COLO668 (cell line): ENCODE data around the gene PTPRN2.

Experiments used
- DNase-seq: peaks from one replicate; lab custom pipeline; 2025; ENCODE audit not compliant: unreplicated experiment; lab: John Stamatoyannopoulos, UW

Gene PTPRN2

DNA sequence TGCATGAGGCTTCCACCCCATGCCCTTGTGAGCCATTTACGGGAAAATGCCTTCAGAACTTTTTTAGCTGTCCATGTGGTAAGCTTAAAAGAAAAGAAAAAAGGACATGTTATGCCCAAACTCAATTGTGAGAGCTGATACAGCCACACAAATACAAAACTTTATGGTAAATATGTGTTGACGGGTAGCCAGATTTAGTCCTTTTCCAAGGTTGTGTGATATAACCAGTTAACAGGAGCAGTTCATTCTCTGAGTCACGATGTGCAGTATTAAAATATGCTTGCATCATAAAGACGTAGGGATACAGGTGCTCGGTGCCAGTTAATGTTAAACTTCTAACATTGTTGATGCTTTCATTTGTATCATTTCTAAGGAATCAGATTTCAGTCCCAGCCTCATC lies 900.5 kb downstream of the PTPRN2 start:
- DNase-seq = no peak

DNA sequence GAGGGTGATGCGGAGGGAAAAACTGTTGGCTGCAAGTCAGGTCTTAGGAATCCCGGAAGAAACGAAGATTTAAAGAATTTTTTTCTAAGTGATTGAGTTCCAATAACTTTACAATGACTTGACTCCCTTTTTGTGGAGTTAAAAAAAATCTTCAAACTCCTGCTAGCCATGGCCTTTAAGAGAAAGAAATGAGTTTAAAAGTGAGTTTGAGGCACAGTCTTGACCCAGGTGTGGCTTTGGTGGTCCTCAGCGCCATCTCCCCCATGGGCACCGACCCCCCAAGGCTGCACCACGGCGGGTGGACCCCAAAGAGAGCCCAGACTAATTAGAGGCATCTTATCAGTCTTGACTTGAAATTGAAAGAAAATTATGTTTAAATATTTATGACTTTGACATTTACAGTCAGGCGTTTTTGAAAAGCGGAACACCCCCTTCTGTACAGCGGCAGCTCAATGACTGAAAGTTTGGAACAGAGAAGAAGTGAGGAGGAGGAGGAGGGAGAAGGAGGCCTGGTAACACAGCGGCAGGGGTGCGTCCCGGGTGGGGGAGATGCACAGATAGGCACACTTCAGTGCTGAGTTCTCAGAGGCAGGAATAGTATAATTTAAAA lies 901.2 kb downstream of the PTPRN2 start:
- no peak for DNase-seq

DNA sequence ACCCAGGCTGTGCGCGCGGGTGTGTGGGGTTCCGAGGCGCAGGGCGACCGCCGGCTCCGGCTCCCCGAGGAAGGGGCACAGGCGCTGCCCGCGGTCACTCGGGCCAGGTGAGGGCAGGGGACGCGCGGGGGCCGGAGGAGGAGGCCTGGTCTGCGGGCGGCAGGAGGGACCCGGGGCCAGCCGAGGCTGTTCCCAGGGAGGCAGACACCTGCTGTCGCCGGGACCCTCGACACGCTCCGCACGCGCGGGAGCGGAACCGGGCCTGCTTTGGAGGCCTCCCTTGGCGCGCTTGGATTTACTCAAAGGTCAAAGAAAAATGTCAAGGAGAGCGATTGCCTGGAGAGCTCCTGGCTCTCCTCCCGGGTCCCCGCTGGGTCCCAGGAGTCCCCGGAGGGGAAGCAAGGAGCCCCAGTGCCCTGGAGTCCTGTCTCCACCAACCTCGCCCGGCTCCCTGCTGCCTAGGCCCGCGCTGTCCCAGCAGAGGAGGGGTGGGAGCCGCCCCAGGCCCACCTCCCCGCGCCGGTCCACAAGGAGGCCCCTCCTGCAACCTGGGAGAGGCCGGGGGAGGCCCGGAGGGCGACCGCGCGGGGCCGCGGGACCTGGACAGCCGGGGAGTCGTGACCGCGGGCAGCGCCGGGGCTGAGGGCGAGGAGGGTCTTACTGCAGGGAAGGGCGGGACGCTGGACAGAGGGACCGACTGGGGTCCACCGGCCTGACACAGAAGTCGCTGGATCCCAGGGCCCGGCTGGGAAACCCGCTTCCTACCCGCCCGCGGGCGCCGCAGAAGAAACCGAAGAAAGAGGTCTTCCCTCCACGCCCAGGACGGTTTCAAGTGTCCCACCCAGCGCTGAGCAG lies 902.0 kb downstream of the PTPRN2 start:
- no peak for DNase-seq

DNA sequence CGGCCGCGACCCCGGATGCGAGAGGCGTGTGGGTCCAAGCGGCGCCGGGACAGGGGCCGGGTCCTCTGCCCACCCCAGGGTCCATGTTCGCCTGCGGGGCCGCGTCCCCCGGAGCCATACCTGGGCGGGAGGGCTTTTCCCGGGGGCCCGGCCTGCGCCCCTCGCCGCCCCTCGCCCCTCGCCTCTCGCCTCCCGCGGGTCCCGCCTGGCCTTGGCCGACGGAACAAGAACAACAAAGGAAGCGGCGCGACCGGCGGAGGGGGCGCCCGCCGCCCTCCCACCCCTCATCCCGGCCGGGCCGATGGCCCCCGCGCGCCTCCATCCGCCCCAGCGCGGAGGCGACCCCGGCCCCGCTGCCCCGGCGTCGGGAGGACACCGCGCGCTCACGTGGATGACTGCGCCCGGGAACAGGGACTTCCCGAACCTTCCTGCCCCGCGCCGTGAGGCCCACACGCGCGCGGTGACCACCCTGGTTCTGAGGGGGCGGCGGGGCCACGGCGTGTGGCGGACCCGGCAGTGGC lies 902.7 kb downstream of the PTPRN2 start:
- DNase-seq = no peak

DNA sequence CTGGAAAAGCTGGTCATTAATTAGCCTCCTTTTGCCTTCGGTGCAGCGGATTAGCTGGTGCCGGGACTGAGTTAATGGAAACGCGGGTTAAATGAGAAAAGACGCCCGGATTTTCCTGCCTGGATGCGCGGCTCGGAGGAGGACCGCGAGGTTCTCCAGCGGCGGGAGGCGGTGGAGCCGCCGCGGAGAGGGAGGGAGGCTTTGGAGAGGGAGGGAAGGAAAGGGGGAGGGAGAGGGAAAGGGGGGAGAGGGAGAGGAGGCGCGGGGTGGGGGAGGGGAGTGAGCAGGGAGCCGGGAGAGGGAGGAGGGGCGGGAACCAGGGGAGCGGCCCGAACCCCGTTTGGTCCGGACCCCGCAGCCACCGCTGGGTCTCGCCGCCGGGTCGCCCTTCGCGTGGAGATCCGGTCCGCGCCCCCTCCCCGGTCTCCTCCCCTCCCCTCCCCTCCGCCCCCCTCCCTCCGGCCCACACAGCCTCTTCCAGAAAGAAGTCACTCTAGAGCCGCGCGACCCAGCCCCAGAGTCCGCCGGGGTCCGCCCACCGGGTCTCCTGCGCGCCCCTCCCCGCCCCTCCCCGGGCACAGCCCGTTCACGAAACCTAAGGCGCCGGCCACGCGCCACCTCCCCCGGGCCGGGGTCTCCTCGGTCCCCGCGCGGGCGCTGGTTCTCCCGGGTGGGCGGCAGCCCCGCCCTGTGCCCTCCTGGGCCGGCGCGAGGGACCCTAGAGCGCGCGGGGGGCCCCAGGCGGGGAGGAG lies 903.3 kb downstream of the PTPRN2 start:
- DNase-seq = no peak

DNA sequence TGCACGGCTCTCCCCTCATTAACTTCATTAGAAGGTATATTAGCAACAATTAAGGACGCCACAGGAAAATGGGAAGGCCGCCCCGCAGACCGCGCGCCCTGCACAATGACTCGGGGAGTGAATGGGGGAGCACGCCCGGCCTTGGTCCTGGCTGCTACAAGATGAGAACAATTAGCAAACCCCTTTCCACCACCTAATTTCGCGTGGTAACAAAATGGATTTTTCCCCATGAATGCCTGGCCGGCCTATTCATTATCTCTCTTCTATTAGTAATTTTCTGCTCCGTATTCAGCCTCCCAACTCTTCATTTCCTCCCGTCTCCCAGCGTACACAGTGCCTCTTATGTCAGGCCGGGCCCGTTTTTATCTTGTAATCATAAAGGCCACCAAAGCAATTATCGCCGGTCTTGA lies 903.9 kb downstream of the PTPRN2 start:
- no peak for DNase-seq

DNA sequence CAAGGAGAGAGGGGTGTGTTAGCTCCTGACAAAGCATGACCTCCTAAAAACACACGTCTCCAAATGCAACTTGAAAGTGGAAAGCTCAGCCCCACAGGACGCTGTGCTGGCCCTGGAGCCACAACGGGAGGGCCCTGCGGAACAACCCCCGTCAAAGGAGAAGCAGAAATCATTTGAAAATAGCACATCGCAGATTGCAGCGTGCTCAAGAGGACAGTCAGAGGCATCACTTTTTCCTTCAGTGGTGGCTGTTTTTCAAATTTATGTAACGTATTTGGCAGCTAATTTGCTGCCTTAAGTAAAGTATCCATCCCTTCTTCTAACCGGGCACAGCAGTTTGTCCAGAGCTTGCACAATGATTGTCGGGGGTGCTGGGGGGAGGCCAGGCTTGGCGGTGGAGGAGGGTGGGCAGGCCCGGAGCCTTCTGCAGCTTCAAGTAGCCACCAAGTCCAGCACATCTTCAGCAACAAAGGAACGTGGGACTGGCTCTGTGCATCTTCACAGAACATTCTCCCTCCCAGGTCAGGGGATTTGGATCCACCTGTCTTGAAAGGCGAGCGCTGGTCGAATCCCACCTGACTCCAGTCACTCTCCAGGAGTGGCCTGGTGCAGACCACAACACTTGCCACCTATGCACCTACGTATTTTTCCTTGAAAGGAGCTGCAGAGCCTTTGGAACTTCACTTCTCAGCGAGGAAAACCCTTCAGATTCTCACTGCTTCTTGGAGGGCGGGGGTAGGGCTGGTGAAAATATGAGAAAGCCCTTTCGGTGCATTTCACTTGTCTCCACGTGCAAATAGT lies 904.5 kb downstream of the PTPRN2 start:
- DNase-seq = no peak

DNA sequence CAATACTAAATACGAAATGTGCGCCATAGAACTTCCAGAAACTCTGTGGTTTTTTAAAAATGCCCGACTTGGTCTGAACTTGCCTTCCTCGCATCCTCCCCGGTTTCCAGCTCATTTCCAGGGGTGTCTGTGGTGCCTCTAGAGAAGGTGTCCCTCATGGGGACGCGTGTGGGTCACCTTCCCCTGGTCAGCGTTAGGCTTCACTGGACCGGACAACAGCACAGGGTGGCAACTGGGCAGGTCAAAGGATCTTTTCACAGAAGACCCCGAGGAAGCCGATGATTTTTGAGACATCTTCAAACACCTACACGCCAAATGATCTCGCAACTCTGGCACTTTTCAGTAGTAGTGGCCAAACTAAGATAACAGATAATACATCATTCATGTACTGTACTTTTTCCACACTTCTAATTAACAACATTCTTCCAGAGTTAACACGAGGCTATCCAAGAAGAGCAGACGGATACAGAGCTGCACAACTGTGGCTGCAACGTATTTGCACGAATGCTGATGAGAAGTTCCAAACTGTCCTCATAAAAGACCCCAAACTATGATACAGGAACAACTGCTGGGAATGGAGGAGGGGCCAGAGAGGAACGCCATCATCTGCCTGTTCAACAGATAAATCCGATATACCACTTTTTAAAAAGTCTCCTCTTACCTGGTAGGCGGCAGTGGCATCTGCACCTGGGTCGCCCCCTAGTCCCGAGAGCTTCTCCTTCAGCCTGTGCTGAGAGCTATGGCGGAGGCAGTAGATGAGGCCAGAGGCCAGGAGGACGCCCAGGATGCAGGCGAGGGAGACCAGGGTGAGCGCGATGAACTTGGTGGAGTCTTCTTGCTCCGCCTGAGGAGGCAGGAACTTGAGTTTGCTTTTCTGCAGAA lies 905.3 kb downstream of the PTPRN2 start:
- no peak for DNase-seq

DNA sequence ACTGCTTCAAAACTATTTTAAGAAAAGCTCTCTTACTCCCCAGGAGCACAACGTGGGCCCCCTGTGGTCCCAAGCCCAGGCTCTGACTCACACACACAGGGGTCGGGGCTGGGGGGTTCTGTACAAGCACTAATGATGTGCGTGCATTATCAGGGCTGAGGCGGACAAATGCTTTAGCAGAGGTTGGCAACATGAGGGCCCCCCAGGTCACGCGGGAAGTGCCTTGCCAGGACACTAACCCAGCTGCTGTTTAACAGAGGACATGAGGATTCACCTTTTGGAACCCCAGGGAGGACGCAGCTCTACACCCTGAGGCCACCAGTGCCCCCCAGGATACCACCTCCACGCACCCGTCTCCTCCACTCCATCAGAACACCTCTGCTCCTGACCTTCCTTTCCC lies 908.0 kb downstream of the PTPRN2 start:
- no peak for DNase-seq

DNA sequence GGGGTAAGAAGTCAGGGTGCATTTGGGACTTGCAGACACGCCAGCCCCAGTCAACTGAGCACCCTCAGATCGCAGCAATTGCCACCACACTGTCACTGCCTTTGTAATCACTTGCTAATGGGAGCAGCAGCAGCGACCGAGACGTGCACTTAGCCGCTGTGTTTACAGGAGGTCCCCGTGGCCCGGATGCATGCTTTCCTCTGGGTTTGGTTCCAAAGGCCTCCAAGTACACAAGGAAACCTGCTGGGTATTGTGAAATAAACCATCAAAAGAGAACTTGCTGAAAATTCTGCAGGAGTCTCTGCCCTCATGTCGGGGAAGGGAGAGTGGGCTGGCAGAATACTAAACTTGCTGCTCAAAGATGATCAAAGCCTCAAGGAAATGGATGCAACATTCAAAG lies 909.1 kb downstream of the PTPRN2 start:
- DNase-seq = no peak

DNA sequence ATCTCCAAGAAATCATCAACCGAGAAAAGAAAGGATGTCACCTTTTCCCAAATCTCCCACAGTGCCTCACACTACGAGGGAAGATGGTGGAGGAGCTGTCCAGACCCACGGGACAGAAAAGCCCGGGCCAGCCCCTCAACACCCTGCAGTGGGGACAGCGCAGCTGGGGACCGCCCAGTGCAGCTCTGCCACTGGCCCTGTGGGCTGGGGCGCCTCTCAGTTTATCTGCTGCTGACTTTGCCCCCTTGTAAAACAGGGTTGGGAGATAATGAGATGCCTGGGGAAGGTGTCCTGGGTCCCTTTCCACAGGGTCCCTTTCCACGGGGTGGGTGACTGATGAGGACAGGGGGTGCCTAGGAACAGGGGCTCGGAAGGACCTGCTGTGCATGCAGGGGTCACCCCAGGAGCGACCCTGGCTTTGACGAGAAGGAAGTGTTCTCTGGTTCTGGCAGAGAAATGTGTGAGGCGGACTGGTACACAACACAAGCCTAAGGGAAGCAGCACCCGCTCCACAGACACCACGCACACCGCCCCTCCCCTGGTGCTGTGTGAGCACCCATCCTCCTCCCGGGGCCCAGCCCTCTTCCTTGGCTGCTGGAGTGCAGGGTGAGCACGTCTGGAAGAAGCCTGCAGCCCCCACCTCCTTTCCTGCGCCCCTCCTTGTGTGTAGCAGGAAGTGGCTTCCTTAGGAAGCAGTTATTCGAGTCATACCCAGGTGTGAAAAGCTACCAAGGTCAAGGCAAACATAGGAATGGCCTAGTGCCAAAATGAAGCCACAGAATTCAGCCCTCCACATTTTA lies 911.0 kb downstream of the PTPRN2 start:
- no peak for DNase-seq

DNA sequence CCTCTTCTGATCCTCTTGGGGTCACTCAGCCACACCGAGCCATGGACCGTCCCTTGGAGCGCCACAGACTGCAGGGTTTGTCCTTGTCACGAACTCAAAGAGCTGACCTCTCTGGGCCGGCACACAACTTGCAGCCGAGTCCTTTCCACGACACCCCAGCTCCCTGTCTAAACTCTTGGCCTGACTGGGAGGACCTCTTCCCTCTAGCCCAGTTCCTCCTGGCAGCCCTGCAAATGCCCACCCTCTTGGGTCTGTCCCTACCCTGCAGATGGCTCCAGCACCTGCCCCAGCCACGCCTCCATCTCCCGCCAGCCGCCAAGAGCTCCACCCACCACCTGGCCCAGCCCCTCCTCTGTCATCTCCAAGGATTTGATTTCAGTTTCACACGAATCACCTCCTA lies 911.6 kb downstream of the PTPRN2 start:
- DNase-seq = no peak

DNA sequence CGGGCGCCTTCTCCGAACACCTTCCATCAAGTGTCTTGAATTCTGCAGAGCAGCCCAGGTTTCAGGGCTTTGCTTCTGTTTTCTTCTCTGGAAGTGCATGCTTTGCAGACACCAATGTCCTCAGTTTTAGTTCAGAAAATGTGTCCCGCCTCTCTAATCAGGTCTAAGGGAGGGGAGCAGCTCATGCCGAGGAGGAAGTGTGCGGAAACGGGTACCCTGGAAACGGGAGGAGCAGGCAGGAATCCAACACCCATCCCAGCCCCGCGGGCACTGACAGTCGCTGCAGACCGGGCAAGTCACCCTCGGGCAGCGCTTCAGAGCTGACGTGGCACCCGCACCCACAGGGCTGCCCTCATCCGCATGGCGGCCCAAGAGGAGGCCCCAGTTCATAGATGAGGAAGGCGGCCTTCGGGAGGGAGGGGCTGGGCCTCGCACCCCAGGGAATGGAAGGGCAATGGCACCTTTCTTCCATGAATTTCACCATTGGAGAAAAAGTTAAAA lies 912.1 kb downstream of the PTPRN2 start:
- DNase-seq = no peak

DNA sequence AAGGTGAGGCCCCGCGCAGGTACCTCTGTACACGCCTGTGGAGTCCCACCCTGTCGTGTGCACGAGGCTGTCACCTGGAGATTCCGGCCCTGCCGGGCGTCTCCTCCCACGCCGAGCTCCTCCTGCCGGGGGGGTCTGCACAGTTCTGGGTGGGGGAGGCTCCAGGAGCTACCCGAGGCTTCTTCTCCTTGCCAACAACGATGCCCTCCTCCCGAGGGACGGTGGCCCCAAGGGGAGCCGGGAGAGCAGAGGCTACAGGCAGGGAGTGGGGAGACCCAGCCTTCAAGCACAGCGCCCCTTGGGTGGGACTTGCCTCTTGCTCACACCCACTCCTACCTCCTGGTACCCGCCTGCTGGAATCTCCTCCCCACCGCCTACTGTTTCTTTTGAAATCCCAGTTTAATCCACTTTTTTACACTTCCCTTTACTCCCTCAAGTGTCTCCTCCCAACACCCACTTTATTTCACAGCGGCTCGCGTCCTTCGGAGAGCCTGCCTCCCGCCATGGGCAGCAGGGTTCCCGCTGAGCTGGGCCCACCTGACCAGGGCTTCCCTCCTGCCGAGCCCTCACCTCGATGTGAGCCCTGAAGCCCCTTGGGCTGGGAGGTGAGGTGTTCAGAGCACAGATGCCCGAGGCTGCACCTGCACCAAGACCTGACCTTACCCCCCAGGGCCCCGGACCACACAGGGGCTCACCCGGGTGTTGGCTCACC lies 912.8 kb downstream of the PTPRN2 start:
- DNase-seq = no peak

DNA sequence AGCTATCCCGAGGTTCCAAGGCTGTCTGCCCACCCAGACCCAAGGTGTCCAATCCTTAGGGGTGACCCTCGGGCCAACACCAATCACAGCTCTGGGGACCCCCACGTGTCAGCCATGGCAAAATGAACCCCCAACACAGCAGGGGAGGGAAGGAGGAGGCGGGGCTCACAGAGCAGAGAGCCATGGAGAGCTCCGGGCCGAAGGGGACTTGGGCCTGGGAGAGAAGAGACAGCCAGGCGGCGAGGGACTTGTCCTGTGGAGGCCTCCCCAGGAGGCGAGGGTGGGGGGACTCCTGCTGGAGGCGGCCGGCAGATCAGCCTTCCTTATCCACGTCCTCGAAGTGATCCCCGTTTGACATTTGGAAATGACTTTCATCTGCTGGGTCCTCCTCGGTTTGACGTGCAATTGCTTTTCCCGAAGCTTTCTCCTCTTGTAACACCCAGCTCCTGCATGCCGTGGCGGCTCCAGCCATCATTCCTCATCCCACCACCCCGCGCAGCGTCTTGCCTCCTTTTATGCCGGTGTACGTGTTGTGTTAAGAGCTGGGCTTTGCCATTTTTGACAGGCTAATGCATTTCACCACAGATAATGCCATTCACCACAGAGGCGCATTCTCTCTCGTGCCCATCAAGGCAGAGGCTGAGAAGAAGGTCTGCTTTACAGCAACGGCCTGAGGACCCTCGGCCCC lies 913.5 kb downstream of the PTPRN2 start:
- DNase-seq = no peak

DNA sequence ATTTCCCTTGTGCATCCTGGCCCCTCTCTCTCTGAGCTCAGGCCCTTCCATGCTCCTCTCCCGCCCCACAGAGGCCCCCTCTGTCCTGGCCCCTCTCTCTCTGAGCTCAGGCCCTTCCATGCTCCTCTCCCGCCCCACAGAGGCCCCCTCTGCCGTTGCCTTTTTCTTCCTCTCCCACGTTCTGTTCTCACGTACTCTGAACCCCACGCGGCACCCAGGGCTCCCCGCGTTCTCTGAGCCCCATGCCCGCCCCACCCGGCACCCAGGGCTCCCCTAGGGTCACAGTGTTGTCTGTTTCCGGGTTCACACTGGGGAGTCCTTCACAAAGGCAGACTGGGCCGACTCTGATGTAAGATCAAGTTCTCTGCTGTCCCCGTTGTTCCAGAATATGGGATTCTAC lies 914.0 kb downstream of the PTPRN2 start:
- DNase-seq = no peak

DNA sequence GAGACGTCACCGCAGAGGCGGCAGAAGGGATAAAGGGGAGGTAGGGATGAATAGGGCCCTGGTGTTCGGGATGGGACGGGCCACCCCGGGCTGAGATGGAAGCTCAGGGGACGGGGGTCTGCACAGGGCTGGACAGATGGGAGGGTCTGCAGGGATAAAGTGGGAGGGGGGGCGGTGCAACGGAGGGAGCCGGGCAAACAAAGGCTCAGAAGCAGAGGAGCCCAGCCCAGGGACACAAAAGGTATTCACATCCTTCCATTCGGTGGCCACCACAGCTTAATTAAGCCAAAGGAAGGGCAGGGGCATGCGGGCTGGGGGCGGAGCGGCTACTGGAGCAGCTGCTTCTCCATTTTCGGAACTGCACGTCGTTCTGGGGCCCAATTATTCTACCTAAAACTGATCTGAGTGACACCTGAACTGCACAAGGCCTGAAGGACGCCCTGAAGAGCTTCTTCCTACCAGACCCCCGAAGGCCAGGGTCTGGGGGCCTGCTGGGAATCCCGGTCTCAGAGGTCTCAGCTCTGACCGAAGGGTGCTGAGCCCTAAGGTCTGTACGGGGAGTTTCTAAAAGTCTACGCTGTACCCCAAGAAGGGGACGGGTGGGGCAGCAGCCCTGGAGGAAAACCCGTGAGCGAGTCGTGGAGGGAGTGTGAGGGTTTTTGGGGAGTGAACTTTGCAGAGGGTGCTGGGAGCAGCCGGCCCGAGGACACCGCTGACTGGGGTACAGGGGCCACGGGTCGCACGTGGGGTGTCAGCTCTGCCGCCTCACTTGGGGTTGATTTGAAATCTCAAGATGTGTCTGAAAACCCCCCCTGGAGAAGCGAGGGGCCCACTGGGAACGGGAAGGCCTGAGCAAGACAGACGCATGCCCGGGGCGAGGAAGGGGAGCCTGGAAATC lies 916.0 kb downstream of the PTPRN2 start:
- DNase-seq = no peak
